IMR-90 (cell line): ENCODE results near the gene GDPD5. TPM values are rescaled to one million over a fixed set of nuclear protein-coding genes. Genes with fewer than 3 reads are reported as not detected.

Experiments
- ATAC-seq: fragments of 200-7000 bp; cut with Tn5 transposase; 2 replicates; pipeline ENCODE4 v1.9.1; 2020; ENCODE audit warnings: low read depth, mild to moderate bottlenecking, moderate library complexity
- BruUV-seq: library from RNA; stranded (reverse); fragments of 400-500 nt; replicated peaks from 2 replicates; lab custom pipeline; 2021; lab: Mats Ljungman, UMichigan
- CTCF ChIA-PET: fragments of 300-600 bp; formaldehyde crosslinking; extraction: SDS; loops from one replicate; lab custom pipeline; 2021; ENCODE audit warnings: antibody characterized with exemption; lab: Yijun Ruan, JAX
- POLR2A ChIA-PET: fragments of 300-600 bp; sonication (Branson Sonifier 250); formaldehyde crosslinking; loops from one replicate; lab custom pipeline; 2022; ENCODE audit warnings: antibody characterized with exemption; ENCODE audit not compliant: unreplicated experiment; lab: Charles Lee
- DNase-seq: peaks from one replicate; pipeline ENCODE4 v3.0.0; 2013
- H2AFZ ChIP-seq: replicated peaks from 2 replicates; pipeline ENCODE3; 2013; ENCODE audit warnings: low read length, mild to moderate bottlenecking; ENCODE audit not compliant: poor library complexity
- H2AK5ac ChIP-seq: 2 replicates; pipeline ENCODE4 v1.6.1; 2013; ENCODE audit warnings: low read depth, low read length, inconsistent platforms
- H2AK9ac ChIP-seq: replicated peaks from 2 replicates; pipeline ENCODE3; 2013; ENCODE audit warnings: mild to moderate bottlenecking, low read depth, low read length, moderate library complexity; ENCODE audit not compliant: poor library complexity
- H2BK120ac ChIP-seq: 2 replicates; pipeline ENCODE4 v1.6.1; 2013; ENCODE audit warnings: low read depth, low read length, inconsistent platforms
- H2BK15ac ChIP-seq: 3 replicates; pipeline ENCODE4 v1.6.1; 2013; ENCODE audit warnings: low read depth, low read length, inconsistent platforms
- H2BK20ac ChIP-seq: 2 replicates; pipeline ENCODE4 v1.6.1; 2013; ENCODE audit warnings: low read depth, mild to moderate bottlenecking, inconsistent platforms, low read length, moderate library complexity
- H2BK5ac ChIP-seq: 2 replicates; pipeline ENCODE4 v1.6.1; 2013; ENCODE audit warnings: mild to moderate bottlenecking, low read depth, low read length, inconsistent platforms; ENCODE audit not compliant: poor library complexity, severe bottlenecking
- H3K14ac ChIP-seq: replicated peaks from 2 replicates; pipeline ENCODE4 v1.6.1; 2013; ENCODE audit warnings: low read depth, low read length, inconsistent platforms
- H3K18ac ChIP-seq: 2 replicates; pipeline ENCODE4 v1.6.1; 2013; ENCODE audit warnings: low read depth, low read length, control low read depth
- H3K23ac ChIP-seq: 2 replicates; pipeline ENCODE4 v1.6.1; 2013; ENCODE audit warnings: low read depth, low read length, inconsistent platforms
- H3K27ac ChIP-seq: 2 replicates; pipeline ENCODE4 v1.5.1; 2013; ENCODE audit warnings: mild to moderate bottlenecking, control low read depth, low read length; ENCODE audit not compliant: insufficient read depth
- H3K27me3 ChIP-seq: 2 replicates; pipeline ENCODE4 v1.6.1; 2013; ENCODE audit warnings: low read length; ENCODE audit not compliant: control insufficient read depth, insufficient read depth
- H3K36me3 ChIP-seq: 2 replicates; pipeline ENCODE4 v1.6.1; 2013; ENCODE audit warnings: low read length, mixed read lengths; ENCODE audit not compliant: control insufficient read depth, insufficient read depth
- H3K4ac ChIP-seq: 2 replicates; pipeline ENCODE4 v1.6.1; 2013; ENCODE audit warnings: low read depth, low read length, inconsistent platforms
- H3K4me1 ChIP-seq: 2 replicates; pipeline ENCODE4 v1.6.1; 2013; ENCODE audit warnings: low read length, mixed read lengths; ENCODE audit not compliant: control insufficient read depth, insufficient read depth
- H3K4me2 ChIP-seq: 2 replicates; pipeline ENCODE4 v1.6.1; 2013; ENCODE audit warnings: low read depth, mild to moderate bottlenecking, control low read depth, low read length, moderate library complexity
- H3K4me3 ChIP-seq: 2 replicates; pipeline ENCODE4 v1.5.1; 2013; ENCODE audit warnings: low read depth, mild to moderate bottlenecking, control low read depth, low read length, moderate library complexity; ENCODE audit not compliant: insufficient read depth
- H3K56ac ChIP-seq: 2 replicates; pipeline ENCODE4 v1.6.1; 2013; ENCODE audit warnings: low read length, inconsistent platforms; ENCODE audit not compliant: insufficient read depth; ENCODE audit errors: extremely low read depth
- H3K79me1 ChIP-seq, 2 experiments: 2 replicates each; pipeline ENCODE4 v1.6.1; 2013; ENCODE audit warnings: low read length in 2 of 2, inconsistent platforms in 1 of 2, low read depth in 1 of 2
- H3K9ac ChIP-seq: 2 replicates; pipeline ENCODE4 v1.6.1; 2013; ENCODE audit warnings: low read depth, low read length, control low read depth
- H3K9me1 ChIP-seq: 2 replicates; pipeline ENCODE4 v1.6.1; 2013; ENCODE audit warnings: low read length, inconsistent platforms; ENCODE audit not compliant: insufficient read depth
- H3K9me3 ChIP-seq: 2 replicates; pipeline ENCODE4 v1.6.1; 2013; ENCODE audit warnings: low read length; ENCODE audit not compliant: control insufficient read depth, insufficient read depth
- H4K20me1 ChIP-seq: 2 replicates; pipeline ENCODE4 v1.6.1; 2013; ENCODE audit warnings: low read length, inconsistent platforms; ENCODE audit not compliant: insufficient read depth
- H4K5ac ChIP-seq: 2 replicates; pipeline ENCODE4 v1.6.1; 2013; ENCODE audit warnings: mild to moderate bottlenecking, low read depth, low read length, control low read depth
- H4K8ac ChIP-seq, 2 experiments: 2 replicates each; pipeline ENCODE4 v1.6.1; 2013; ENCODE audit warnings: low read depth in 2 of 2, low read length in 2 of 2, control low read depth in 1 of 2, inconsistent platforms in 1 of 2
- H4K91ac ChIP-seq: 2 replicates; pipeline ENCODE4 v1.6.1; 2013; ENCODE audit warnings: low read depth, low read length, inconsistent platforms; ENCODE audit not compliant: insufficient read depth
- CEBPB ChIP-seq: IDR thresholded peaks from 2 replicates; pipeline ENCODE4 v1.6.1; 2012; ENCODE audit warnings: low read depth, low read length, improper control_type of control experiment
- FOS ChIP-seq: fragments of 150-350 bp; IDR thresholded peaks from 2 replicates; pipeline ENCODE4 v1.6.1; 2016; ENCODE audit warnings: low read depth, low read length
- MAFK ChIP-seq: IDR thresholded peaks from 2 replicates; pipeline ENCODE4 v1.6.1; 2012; ENCODE audit warnings: low read depth, low read length, improper control_type of control experiment
- MAZ ChIP-seq: IDR thresholded peaks from 2 replicates; pipeline ENCODE4 v1.6.1; 2012; ENCODE audit warnings: low read depth, mild to moderate bottlenecking, low read length, improper control_type of control experiment, moderate library complexity, borderline replicate concordance
- POLR2A ChIP-seq: IDR thresholded peaks from 2 replicates; pipeline ENCODE4 v1.6.1; 2012; ENCODE audit warnings: mild to moderate bottlenecking, low read depth, low read length
- RAD21 ChIP-seq: IDR thresholded peaks from 2 replicates; pipeline ENCODE4 v1.6.1; 2012; ENCODE audit warnings: low read length, improper control_type of control experiment
- RCOR1 ChIP-seq: IDR thresholded peaks from 2 replicates; pipeline ENCODE4 v1.6.1; 2012; ENCODE audit warnings: mild to moderate bottlenecking, low read length, improper control_type of control experiment; ENCODE audit not compliant: insufficient replicate concordance
- RFX5 ChIP-seq: IDR thresholded peaks from 2 replicates; pipeline ENCODE4 v1.8.0; 2012; ENCODE audit warnings: low read depth, mild to moderate bottlenecking, low read length, moderate library complexity
- SMC3 ChIP-seq: fragments of 150-350 bp; IDR thresholded peaks from 2 replicates; pipeline ENCODE4 v1.6.1; 2016; ENCODE audit warnings: low read depth, mild to moderate bottlenecking, antibody characterized with exemption, low read length, moderate library complexity
- WGBS, 2 experiments: methylation state at CpG; one replicate each; pipeline versions ENCODE4 v1.1.5 to v1.1.7; 2013; ENCODE audit warnings: missing lambda C conversion rate in 2 of 2; ENCODE audit not compliant: insufficient read length in 1 of 2; ENCODE audit errors: extremely low coverage in 2 of 2; 5-methylcytosine and 5-hydroxymethylcytosine counted together
- dilution Hi-C: fragments of 300-500 bp; cut with HindIII; formaldehyde crosslinking; loops from one replicate; pipeline ENCODE4 v1.14.3; 2018; ENCODE audit warnings: low sequenced_read_pairs; ENCODE audit not compliant: unreplicated experiment
- in situ Hi-C: fragments of 300-500 bp; cut with MboI; formaldehyde crosslinking; loops from 3 replicates; pipeline ENCODE4 v1.14.3; 2019; ENCODE audit warnings: low sequenced_read_pairs, inconsistent platforms, mixed read lengths
- intact Hi-C: fragments of 100-400 bp; cut with micrococcal nuclease; formaldehyde crosslinking; loops from 2 replicates; pipeline ENCODE4 v1.10.0; 2022
- polyA plus RNA-seq, 3 experiments: library from polyadenylated mRNA; depleted of rRNA; stranded (reverse); fragments of >200 nt; gene quantifications; 2 replicates each; pipeline ENCODE4 v1.2.3, GENCODE V29; 2012; ENCODE audit warnings: low replicate concordance in 1 of 3
- total RNA-seq: library from RNA; depleted of rRNA; stranded (reverse); fragments of >200 nt; gene quantifications from 2 replicates; pipeline ENCODE4 v1.2.3, GENCODE V29; 2012
- TF ChIP-seq, protein P1 (sequence below): fragments of 150-350 bp; IDR thresholded peaks from 2 replicates; pipeline ENCODE4 v1.6.1; 2016; ENCODE audit warnings: low read depth, mild to moderate bottlenecking, low read length, moderate library complexity, borderline replicate concordance
- TF ChIP-seq, protein P2 (sequence below): fragments of 150-350 bp; IDR thresholded peaks from 2 replicates; pipeline ENCODE4 v1.6.1; 2017; ENCODE audit warnings: mild to moderate bottlenecking, antibody characterized with exemption, low read length, low read depth

GDPD5 gene
- total and polyA plus RNA-seq, 2 of the 4 experiments (the other 2 are of a cell fraction) = 2.0 to 7.9 TPM

DNA sequence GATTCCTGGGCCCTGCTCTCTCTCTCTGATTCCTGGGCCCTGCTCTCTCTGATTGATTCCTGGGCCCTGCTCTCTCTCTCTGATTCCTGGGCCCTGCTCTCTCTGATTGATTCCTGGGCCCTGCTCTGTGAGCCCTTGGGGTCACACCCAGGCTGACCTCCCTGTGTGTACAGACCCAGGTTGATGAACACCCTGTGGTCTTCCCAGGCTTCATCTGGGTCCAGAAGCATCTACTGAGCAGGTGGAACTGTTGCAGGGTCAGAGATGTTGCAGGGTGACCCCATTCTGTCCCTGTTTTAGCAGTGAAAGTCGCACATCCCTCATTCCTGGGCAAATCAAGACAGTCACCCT is 16.3 kb upstream of the GDPD5 start:
- H3K9me3 ChIP-seq = no peaks in the 10 kb centered on the region
- no peaks in the 10 kb centered on the region for H3K9me1 ChIP-seq
- ChIA-PET POLR2A (no interaction called here), CTCF (no interaction called here)
- WGBS, 2 experiments = 67% methylated on average over 1 of the region's 1 CpG; no CpG with 5 or more reads in 1 of the 2 experiments
- TF ChIP-seq, protein P1, sequence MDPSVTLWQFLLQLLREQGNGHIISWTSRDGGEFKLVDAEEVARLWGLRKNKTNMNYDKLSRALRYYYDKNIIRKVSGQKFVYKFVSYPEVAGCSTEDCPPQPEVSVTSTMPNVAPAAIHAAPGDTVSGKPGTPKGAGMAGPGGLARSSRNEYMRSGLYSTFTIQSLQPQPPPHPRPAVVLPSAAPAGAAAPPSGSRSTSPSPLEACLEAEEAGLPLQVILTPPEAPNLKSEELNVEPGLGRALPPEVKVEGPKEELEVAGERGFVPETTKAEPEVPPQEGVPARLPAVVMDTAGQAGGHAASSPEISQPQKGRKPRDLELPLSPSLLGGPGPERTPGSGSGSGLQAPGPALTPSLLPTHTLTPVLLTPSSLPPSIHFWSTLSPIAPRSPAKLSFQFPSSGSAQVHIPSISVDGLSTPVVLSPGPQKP = no peak
- TF ChIP-seq, protein P2, sequence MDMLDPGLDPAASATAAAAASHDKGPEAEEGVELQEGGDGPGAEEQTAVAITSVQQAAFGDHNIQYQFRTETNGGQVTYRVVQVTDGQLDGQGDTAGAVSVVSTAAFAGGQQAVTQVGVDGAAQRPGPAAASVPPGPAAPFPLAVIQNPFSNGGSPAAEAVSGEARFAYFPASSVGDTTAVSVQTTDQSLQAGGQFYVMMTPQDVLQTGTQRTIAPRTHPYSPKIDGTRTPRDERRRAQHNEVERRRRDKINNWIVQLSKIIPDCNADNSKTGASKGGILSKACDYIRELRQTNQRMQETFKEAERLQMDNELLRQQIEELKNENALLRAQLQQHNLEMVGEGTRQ = no peak
- TF ChIP-seq RAD21 (no peak), MAFK (no peak), FOS (no peak), SMC3 (no peak), RFX5 (no peak), MAZ (no peak), POLR2A (no peak), CEBPB (no peak), RCOR1 (no peak)
- BruUV-seq = no TSS peak
- no peak overlapping the region for H3K9ac ChIP-seq
- H3K79me1 ChIP-seq = no peaks in the 10 kb centered on the region
- H3K27me3 ChIP-seq = peaks cover 8% of the 10 kb centered on the region
- in situ Hi-C loops (loop anchor here (25.0 kb wide), 1 partner anchor 255 kb away; no protein-coding TSS in a partner anchor), dilution Hi-C loops (no loop called here), intact Hi-C loops (no loop called here)
- H2BK120ac ChIP-seq = no peak overlapping the region
- no peak overlapping the region for H3K4me2 ChIP-seq
- peaks cover 6% of the 10 kb centered on the region; the same call in 1 of the 2 replicates for H3K4me1 ChIP-seq
- no peak overlapping the region for H2AK5ac ChIP-seq
- H3K56ac ChIP-seq = no peak overlapping the region
- H2AK9ac ChIP-seq = no peak overlapping the region
- H4K8ac ChIP-seq = no peak overlapping the region
- DNase-seq (no peak), ATAC-seq (no peak)
- H2BK5ac ChIP-seq = no peak overlapping the region
- H3K23ac ChIP-seq = no peak overlapping the region
- no peak overlapping the region for H3K4ac ChIP-seq
- H3K18ac ChIP-seq = no peak overlapping the region
- no peak overlapping the region for H4K91ac ChIP-seq
- no peaks in the 10 kb centered on the region for H3K36me3 ChIP-seq
- no peaks in the 10 kb centered on the region for H4K20me1 ChIP-seq
- no peak overlapping the region for H4K5ac ChIP-seq
- no peak overlapping the region for H2BK15ac ChIP-seq
- no peak overlapping the region for H2AFZ ChIP-seq
- no peak overlapping the region for H3K14ac ChIP-seq
- H3K4me3 ChIP-seq = no peak overlapping the region
- H2BK20ac ChIP-seq = no peak overlapping the region
- no peak overlapping the region for H3K27ac ChIP-seq
